Measurements from ENCODE around the gene TIMM10B. TPM values are rescaled to one million over a fixed set of nuclear protein-coding genes. Genes with fewer than 3 reads are reported as not detected.

Gene TIMM10B
- total and polyA plus RNA-seq, 9 of the 15 experiments (the other 6 are each of a cell fraction or from before 2014, with no cell fraction given): 43.2 to 163 (median 57.0) TPM

- TF ChIP-seq CBX3 (IDR thresholded peaks at IDR 0.05; ENCODE audit: borderline replicate concordance in 1 of 2, low read length in 2 of 2): no peak
- TF ChIP-seq EP300 (IDR thresholded peaks at IDR 0.05; ENCODE audit: low read length): no peak
- TF ChIP-seq ZNF165 (CRISPR knock-in tag; IDR thresholded peaks at IDR 0.05; ENCODE audit: borderline replicate concordance): no peak
- no peak for TF ChIP-seq KAT8 (IDR thresholded peaks at IDR 0.05; ENCODE audit: low read depth)
- no peak for TF ChIP-seq ZNF699 (CRISPR knock-in tag; IDR thresholded peaks at IDR 0.05; ENCODE audit: insufficient replicate concordance)
- TF ChIP-seq, protein P1, sequence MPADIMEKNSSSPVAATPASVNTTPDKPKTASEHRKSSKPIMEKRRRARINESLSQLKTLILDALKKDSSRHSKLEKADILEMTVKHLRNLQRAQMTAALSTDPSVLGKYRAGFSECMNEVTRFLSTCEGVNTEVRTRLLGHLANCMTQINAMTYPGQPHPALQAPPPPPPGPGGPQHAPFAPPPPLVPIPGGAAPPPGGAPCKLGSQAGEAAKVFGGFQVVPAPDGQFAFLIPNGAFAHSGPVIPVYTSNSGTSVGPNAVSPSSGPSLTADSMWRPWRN (IDR thresholded peaks at IDR 0.05; ENCODE audit: low read depth): no peak
- TF ChIP-seq, protein P2, sequence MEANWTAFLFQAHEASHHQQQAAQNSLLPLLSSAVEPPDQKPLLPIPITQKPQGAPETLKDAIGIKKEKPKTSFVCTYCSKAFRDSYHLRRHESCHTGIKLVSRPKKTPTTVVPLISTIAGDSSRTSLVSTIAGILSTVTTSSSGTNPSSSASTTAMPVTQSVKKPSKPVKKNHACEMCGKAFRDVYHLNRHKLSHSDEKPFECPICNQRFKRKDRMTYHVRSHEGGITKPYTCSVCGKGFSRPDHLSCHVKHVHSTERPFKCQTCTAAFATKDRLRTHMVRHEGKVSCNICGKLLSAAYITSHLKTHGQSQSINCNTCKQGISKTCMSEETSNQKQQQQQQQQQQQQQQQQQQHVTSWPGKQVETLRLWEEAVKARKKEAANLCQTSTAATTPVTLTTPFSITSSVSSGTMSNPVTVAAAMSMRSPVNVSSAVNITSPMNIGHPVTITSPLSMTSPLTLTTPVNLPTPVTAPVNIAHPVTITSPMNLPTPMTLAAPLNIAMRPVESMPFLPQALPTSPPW (CRISPR knock-in tag; IDR thresholded peaks at IDR 0.05): peak; percentile 100
- TF ChIP-seq ZNF707 (CRISPR knock-in tag; conservative IDR thresholded peaks at IDR 0.05): no peak
- TF ChIP-seq TCFL5 (CRISPR knock-in tag; conservative IDR thresholded peaks at IDR 0.05): no peak
- no peak; the same call in 1 of the 2 replicates for TF ChIP-seq L3MBTL2 (IDR thresholded peaks at IDR 0.05)
- no peak for TF ChIP-seq IFI16 (CRISPR knock-in tag; IDR thresholded peaks at IDR 0.05)
- TF ChIP-seq, protein P3, sequence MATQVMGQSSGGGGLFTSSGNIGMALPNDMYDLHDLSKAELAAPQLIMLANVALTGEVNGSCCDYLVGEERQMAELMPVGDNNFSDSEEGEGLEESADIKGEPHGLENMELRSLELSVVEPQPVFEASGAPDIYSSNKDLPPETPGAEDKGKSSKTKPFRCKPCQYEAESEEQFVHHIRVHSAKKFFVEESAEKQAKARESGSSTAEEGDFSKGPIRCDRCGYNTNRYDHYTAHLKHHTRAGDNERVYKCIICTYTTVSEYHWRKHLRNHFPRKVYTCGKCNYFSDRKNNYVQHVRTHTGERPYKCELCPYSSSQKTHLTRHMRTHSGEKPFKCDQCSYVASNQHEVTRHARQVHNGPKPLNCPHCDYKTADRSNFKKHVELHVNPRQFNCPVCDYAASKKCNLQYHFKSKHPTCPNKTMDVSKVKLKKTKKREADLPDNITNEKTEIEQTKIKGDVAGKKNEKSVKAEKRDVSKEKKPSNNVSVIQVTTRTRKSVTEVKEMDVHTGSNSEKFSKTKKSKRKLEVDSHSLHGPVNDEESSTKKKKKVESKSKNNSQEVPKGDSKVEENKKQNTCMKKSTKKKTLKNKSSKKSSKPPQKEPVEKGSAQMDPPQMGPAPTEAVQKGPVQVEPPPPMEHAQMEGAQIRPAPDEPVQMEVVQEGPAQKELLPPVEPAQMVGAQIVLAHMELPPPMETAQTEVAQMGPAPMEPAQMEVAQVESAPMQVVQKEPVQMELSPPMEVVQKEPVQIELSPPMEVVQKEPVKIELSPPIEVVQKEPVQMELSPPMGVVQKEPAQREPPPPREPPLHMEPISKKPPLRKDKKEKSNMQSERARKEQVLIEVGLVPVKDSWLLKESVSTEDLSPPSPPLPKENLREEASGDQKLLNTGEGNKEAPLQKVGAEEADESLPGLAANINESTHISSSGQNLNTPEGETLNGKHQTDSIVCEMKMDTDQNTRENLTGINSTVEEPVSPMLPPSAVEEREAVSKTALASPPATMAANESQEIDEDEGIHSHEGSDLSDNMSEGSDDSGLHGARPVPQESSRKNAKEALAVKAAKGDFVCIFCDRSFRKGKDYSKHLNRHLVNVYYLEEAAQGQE (IDR thresholded peaks at IDR 0.05; ENCODE audit: borderline replicate concordance): no peak
- TF ChIP-seq, protein P3 (CRISPR knock-in tag; IDR thresholded peaks at IDR 0.05; ENCODE audit: low read depth): 0 out of 2 replicates have a peak, but pooled peaks have one; percentile 34
- no peak for TF ChIP-seq ZFP36 (IDR thresholded peaks at IDR 0.05; ENCODE audit: low read depth, low read length, partially characterized antibody)
- TF ChIP-seq ZNF76 (CRISPR knock-in tag; IDR thresholded peaks at IDR 0.05; ENCODE audit: borderline replicate concordance): no peak
- no peak for TF ChIP-seq MIER1 (IDR thresholded peaks at IDR 0.05; ENCODE audit: low read depth)
- no peak for TF ChIP-seq RCOR1 (IDR thresholded peaks at IDR 0.05; ENCODE audit: borderline replicate concordance in 1 of 2, low read depth in 2 of 2, low read length in 2 of 2)
Measured at GRCh38 chr11:6473451-6474412, 7.6 kb upstream of the TIMM10B start, which contains the start of gene TRIM3 (continued).
